Endothelial cell of umbilical vein (primary cell): ENCODE data around the gene TMEM132A. TPM values are rescaled to one million over a fixed set of nuclear protein-coding genes. Genes with fewer than 3 reads are reported as not detected.

Source experiments
- BruUV-seq: library from RNA; stranded (reverse); fragments of 400-500 nt; replicated peaks from 2 replicates; lab custom pipeline; 2021; lab: Mats Ljungman, UMichigan
- CTCF ChIA-PET: fragments of 300-600, 350-600 bp; sonication (Branson Sonifier 250); formaldehyde crosslinking; loops from one replicate; lab custom pipeline; 2021; ENCODE audit warnings: antibody characterized with exemption, inconsistent platforms; lab: Charles Lee
- POLR2A ChIA-PET: fragments of 300-600, 350-600 bp; sonication (Branson Sonifier 250); formaldehyde crosslinking; loops from one replicate; lab custom pipeline; 2021; ENCODE audit warnings: antibody characterized with exemption, inconsistent platforms; lab: Charles Lee
- DNase-seq: peaks from one replicate; pipeline ENCODE4 v3.0.0-alpha.2; 2011; ENCODE audit warnings: low read depth, low spot score
- FAIRE-seq: peaks from 2 replicates; lab custom pipeline; 2011; peaks lifted over from hg19 to GRCh38; lab: Jason Lieb, UNC
- H2AFZ ChIP-seq: 2 replicates; pipeline ENCODE4 v1.6.0; 2012; ENCODE audit warnings: low read depth, low read length, control low read depth, inconsistent platforms
- H3K27ac ChIP-seq: 2 replicates; pipeline ENCODE4 v1.5.1; 2011; ENCODE audit warnings: low read depth, mild to moderate bottlenecking, control low read depth, low read length, moderate library complexity; ENCODE audit not compliant: insufficient read depth
- H3K27me3 ChIP-seq, 2 experiments: 2 replicates each; pipeline versions ENCODE4 v1.6.0 to v1.6.1; 2011; ENCODE audit warnings: low read length in 2 of 2, mixed read lengths in 1 of 2; ENCODE audit not compliant: control insufficient read depth in 2 of 2, insufficient read depth in 2 of 2
- H3K36me3 ChIP-seq, 2 experiments: 2 replicates in 1 of 2; 3 replicates in 1 of 2; pipeline ENCODE4 v1.5.1; 2011; ENCODE audit warnings: low read length in 2 of 2, mild to moderate bottlenecking in 1 of 2, moderate library complexity in 1 of 2; ENCODE audit not compliant: control insufficient read depth in 2 of 2, insufficient read depth in 2 of 2; ENCODE audit errors: extremely low read depth in 1 of 2
- H3K4me1 ChIP-seq: 3 replicates; pipeline ENCODE4 v1.5.1; 2011; ENCODE audit warnings: mild to moderate bottlenecking, low read length; ENCODE audit not compliant: control insufficient read depth, insufficient read depth; ENCODE audit errors: extremely low read depth
- H3K4me2 ChIP-seq: 2 replicates; pipeline ENCODE4 v1.6.1; 2011; ENCODE audit warnings: low read length, control low read depth, mixed read lengths; ENCODE audit not compliant: insufficient read depth
- H3K4me3 ChIP-seq, 3 experiments: fragments of 200-600 bp in 1 of 3; sonication (generic), shearing (Covaris generic) in 1 of 3; replicated peaks in 1 of 3; 2 replicates each; pipeline ENCODE4 v1.5.1; 2011 to 2016; ENCODE audit warnings: control low read depth in 3 of 3, low read length in 3 of 3, mild to moderate bottlenecking in 2 of 3, inconsistent platforms in 1 of 3, low read depth in 1 of 3, moderate library complexity in 1 of 3; ENCODE audit not compliant: insufficient read depth in 1 of 3
- H3K79me2 ChIP-seq: 2 replicates; pipeline ENCODE4 v1.6.0; 2012; ENCODE audit warnings: low read length, inconsistent platforms; ENCODE audit not compliant: control insufficient read depth, insufficient read depth
- H3K9ac ChIP-seq: replicated peaks from 2 replicates; pipeline ENCODE3; 2011; ENCODE audit warnings: low read length, control low read depth; ENCODE audit not compliant: insufficient read depth; ENCODE audit errors: extremely low read depth
- H3K9me1 ChIP-seq: replicated peaks from 3 replicates; pipeline ENCODE4 v1.6.0; 2011; ENCODE audit warnings: mild to moderate bottlenecking, low read length; ENCODE audit not compliant: control insufficient read depth, insufficient read depth; ENCODE audit errors: extremely low read depth
- H3K9me3 ChIP-seq: replicated peaks from 2 replicates; pipeline ENCODE4 v1.5.1; 2012; ENCODE audit warnings: low read length, inconsistent platforms; ENCODE audit not compliant: control insufficient read depth, insufficient read depth
- H4K20me1 ChIP-seq: replicated peaks from 2 replicates; pipeline ENCODE3; 2011; ENCODE audit warnings: mild to moderate bottlenecking, low read length; ENCODE audit not compliant: control insufficient read depth, insufficient read depth; ENCODE audit errors: extremely low read depth
- CTCF ChIP-seq, 2 donors: IDR thresholded peaks; 1 replicate in 1 of 2; 2 replicates in 1 of 2; pipeline ENCODE4 v1.5.1; 2011; ENCODE audit warnings: low read length in 2 of 2, mild to moderate bottlenecking in 2 of 2, moderate library complexity in 2 of 2, control low read depth in 1 of 2, inconsistent platforms in 1 of 2, low read depth in 1 of 2; ENCODE audit not compliant: insufficient read depth in 1 of 2; ENCODE audit errors: extremely low read depth in 1 of 2
- EZH2 ChIP-seq: IDR thresholded peaks from 2 replicates; pipeline ENCODE4 v1.6.1; 2012; ENCODE audit warnings: borderline replicate concordance, low read depth, mild to moderate bottlenecking, moderate library complexity, low read length, inconsistent platforms; ENCODE audit not compliant: severe bottlenecking
- FOS ChIP-seq: IDR thresholded peaks from 2 replicates; pipeline ENCODE4 v1.6.1; 2011; ENCODE audit warnings: mild to moderate bottlenecking, low read length, moderate library complexity, borderline replicate concordance; ENCODE audit not compliant: insufficient read depth
- GATA2 ChIP-seq: IDR thresholded peaks from 2 replicates; pipeline ENCODE4 v1.7.0; 2011; ENCODE audit warnings: low read depth, mild to moderate bottlenecking, moderate library complexity, mixed read lengths, low read length; ENCODE audit not compliant: insufficient read length, insufficient read depth
- JUN ChIP-seq: IDR thresholded peaks from 2 replicates; pipeline ENCODE4 v1.6.1; 2011; ENCODE audit warnings: borderline replicate concordance, low read depth; ENCODE audit not compliant: insufficient read length, insufficient read depth
- MYC ChIP-seq: IDR thresholded peaks from one replicate; pipeline ENCODE4 v1.6.1; 2011; ENCODE audit warnings: mild to moderate bottlenecking, low read depth, low read length
- POLR2A ChIP-seq: IDR thresholded peaks from 2 replicates; pipeline ENCODE4 v1.6.1; 2012; ENCODE audit warnings: low read depth, mild to moderate bottlenecking, control low read depth, low read length
- POLR2AphosphoS5 ChIP-seq: IDR thresholded peaks from 2 replicates; pipeline ENCODE4 v1.6.1; 2012; ENCODE audit warnings: low read depth, mild to moderate bottlenecking, control low read depth, low read length, moderate library complexity; ENCODE audit not compliant: insufficient read depth
- dilution Hi-C: fragments of 300-500 bp; cut with MboI; formaldehyde crosslinking; loops from one replicate; pipeline ENCODE4 v1.15.0; 2019; ENCODE audit warnings: low sequenced_read_pairs; ENCODE audit not compliant: extremely low pct_ligation_motif_present
- intact Hi-C: fragments of 100-400 bp; cut with micrococcal nuclease; formaldehyde crosslinking; loops from one replicate; pipeline ENCODE4 v1.10.0; 2022
- polyA plus RNA-seq, 4 experiments: library from polyadenylated mRNA; depleted of rRNA in 3 of 4; stranded (reverse) in 3 of 4; unstranded in 1 of 4; fragments of >200 nt; gene quantifications; 2 replicates each; pipeline versions ENCODE4 v1.2.1 to v1.2.3, GENCODE V29; 2011 to 2012; ENCODE audit warnings: missing spikeins in 1 of 4
- total RNA-seq: library from RNA; stranded (reverse); gene quantifications from 2 replicates; pipeline ENCODE4 v1.2.3, GENCODE V29; 2021
- TF ChIP-seq, protein P1 (sequence below): IDR thresholded peaks from 2 replicates; pipeline ENCODE4 v1.6.1; 2011; ENCODE audit not compliant: insufficient read depth, insufficient read length

Gene TMEM132A
- total and polyA plus RNA-seq, 2 donors (not counting 3 experiments of a cell fraction or from before 2014, with no cell fraction given): 74.3 to 106 TPM

DNA sequence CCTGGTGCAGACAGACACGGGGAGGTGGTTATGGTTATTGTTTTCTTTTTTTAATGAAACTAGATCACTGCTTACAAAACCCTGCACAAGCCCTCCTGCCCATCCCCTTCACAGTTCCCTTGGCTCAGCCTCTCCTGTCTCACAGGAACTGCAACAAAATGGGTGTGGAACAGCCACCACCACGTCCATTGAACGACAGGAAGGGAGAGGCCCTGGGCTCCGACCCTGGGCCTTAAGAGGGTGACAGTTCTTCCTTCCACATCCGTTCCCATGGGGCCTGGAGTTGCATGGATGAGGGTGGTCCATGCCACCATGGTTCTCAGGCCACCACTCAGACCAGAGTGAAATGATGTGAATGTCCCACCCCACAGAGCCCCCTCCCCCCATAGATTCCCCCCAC, 33.6 kb upstream of the TMEM132A start:
- Histone ChIP-seq H3K27ac (no peak overlapping the region), H3K4me3 (no peak overlapping the region), H3K4me1 (peaks cover 20% of the 10 kb centered on the region), H3K9me1 (no peaks in the 10 kb centered on the region), H3K4me2 (no peak overlapping the region), H3K9ac (no peak overlapping the region), H3K36me3 (peaks cover 5 to 9% of the 10 kb centered on the region in 2 experiments), H4K20me1 (no peaks in the 10 kb centered on the region), H3K9me3 (no peaks in the 10 kb centered on the region), H3K27me3 (no peaks in the 10 kb centered on the region), H2AFZ (no peak overlapping the region), H3K79me2 (no peaks in the 10 kb centered on the region)
- POLR2A ChIA-PET: no interaction called here
- CTCF ChIA-PET: interaction anchor here (0.9 to 9.3 kb wide), 6 partner anchors 10 to 115 kb away, joined by 3 to 607 read pairs (median 4); partner anchors contain the start of gene TMEM109
- dilution Hi-C loops: no loop called here
- BruUV-seq: no TSS peak
- intact Hi-C loops: no loop called here
- TF ChIP-seq POLR2A: no peak
- no peak for TF ChIP-seq JUN
- TF ChIP-seq POLR2AphosphoS5: no peak
- no peak for TF ChIP-seq CTCF (IDR thresholded peaks at IDR 0.05; ENCODE audit: extremely low read depth in 1 of 2, insufficient read depth in 1 of 2, low read depth in 1 of 2, low read length in 2 of 2)
- TF ChIP-seq MYC: no peak
- TF ChIP-seq EZH2: no peak
- TF ChIP-seq, protein P1, sequence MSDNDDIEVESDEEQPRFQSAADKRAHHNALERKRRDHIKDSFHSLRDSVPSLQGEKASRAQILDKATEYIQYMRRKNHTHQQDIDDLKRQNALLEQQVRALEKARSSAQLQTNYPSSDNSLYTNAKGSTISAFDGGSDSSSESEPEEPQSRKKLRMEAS: no peak
- no peak for TF ChIP-seq FOS
- TF ChIP-seq GATA2: no peak
- FAIRE-seq (no peak), DNase-seq (no peak)
